Medulla oblongata (tissue), 1 donor: ENCODE results near the gene NCKAP5L.
A peak's percentile ranks its signal among the peaks of the same experiment; 100 is the strongest.
"Not testable (repeated sequence)": the region's sequence is repeated elsewhere in the genome, so short reads cannot be mapped to it uniquely, and the experiment has no call there.

ENCODE experiments used
- DNase-seq: peaks from one replicate; pipeline ENCODE4 v3.0.0-alpha.2; 2015; ENCODE audit errors: extremely low spot score

The NCKAP5L gene

DNA sequence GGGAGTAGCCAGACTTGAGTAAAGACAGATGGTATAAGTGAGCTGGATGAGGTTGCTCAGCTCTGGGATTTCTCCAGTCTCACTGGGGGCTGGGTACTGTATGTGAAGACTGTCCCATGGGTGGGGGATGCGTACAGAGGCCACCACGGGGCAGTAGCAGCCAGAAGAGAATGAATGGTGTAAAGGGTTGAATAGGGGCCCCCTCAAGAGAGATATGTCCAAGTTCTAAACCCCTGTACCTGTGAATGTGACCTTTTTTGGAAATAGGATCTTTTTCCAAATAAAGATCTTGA is 36.5 kb upstream of the NCKAP5L start:
- no peak for DNase-seq

DNA sequence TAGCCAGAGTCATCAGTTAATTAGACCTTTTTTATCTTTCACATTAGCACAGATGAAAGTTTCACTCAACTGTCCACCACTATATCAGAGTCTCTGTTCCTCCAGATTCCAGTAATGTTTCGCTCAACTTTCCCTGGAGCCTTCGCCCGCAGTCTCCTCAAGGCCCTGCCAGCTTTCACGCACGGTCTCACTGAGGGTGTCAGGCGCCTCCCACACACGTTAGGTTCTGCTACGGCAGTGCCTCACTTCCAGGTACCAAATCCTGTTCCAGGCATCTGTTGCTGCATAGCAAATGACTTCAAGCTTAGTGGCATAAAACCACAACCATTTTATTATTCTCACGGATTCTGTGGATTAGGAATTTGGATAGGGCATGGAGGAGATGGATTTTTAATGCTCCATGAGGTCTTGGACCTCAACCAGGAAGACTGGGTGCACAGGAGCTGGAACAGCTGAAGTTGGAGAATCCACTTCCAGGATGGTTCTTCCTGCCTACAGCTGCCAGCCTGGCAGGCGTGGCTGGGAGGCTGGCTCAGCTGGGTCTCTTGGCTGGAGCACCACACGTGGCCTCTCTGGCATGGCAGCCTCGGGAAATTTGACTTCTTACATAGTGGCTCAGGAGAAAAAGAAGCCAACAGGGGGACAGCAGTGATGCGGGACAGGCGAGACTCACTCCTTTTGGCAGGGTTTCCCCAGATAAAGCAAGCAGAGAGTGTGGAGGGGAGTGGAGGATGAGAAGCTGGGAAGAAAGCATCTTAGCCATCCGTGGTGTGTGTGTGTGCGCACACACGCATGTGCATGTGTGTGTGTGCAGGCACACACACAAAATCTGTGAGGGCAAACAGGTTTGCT is 36.0 kb upstream of the NCKAP5L start:
- no peak for DNase-seq

DNA sequence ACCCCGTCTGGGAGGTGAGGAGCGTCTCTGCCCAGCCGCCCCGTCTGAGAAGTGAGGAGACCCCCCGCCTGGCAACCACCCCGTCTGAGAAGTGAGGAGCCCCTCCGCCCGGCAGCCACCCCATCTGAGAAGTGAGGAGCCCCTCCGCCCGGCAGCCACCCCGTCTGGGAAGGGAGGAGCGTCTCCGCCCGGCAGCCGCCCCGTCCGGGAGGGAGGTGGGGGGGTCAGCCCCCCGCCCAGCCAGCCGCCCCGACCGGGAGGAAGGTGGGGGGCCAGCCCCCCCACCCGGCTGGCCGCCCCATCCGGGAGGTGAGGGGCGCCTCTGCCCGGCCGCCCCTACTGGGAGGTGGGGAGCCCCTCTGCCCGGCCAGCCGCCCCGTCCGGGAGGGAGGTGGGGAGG is 32.7 kb upstream of the NCKAP5L start:
- not testable (repeated sequence) for DNase-seq

DNA sequence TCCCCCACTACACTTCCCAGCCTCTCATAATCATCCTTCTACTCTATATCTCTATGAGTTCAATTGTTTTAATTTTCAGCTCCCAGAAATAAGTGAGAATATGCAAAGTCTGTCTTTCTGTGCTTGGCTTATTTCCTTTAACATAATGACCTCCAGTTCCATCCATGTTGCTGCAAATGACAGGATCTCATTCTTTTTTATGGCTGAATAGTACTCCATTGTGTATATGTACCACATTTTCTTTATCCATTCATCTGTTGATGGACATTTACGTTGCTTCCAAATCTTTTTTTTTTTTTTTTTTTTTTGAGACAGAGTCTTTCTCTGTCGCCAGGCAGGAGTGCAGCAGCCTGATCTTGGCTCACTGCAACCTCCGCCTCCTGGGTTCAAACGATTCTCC is 27.7 kb upstream of the NCKAP5L start:
- DNase-seq = not testable (repeated sequence)

DNA sequence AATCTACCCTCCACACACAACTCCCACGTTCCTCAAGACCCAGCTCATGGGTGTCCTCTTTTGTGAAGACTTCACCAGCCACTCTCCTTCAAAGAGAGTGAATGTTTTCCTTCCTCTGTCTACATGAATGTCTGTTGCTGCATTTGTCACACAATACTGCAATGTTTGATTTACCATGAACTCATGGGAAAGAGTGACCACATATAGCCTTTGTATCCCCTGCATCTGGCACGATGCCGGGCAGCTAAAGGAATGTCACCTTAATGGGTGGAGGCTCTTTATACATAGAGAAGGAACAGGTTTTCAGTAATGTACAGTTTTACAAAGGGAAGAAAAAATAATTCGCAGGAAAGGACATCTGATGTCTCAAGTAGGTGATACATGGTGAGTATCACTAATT is 26.8 kb upstream of the NCKAP5L start:
- no peak for DNase-seq

DNA sequence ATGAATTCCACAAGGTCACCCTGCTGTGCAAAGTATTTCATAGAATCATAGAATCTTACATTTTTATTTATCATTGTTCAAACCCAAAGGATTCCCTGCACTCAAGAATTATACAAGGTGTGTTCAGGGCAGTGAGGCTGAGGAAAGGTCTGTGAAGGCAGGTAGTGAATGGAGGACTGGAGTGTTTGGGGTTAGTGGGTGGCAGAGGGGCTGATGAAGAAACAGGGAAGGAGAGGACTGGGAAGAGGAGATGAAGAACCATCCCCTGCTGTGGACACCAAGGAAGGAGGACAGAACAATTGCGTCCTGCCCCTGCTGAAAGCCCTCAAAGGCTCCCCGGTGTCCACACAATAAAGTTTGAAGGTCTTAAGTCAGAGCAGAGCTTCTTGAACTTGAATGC is 25.5 kb upstream of the NCKAP5L start:
- DNase-seq = no peak

DNA sequence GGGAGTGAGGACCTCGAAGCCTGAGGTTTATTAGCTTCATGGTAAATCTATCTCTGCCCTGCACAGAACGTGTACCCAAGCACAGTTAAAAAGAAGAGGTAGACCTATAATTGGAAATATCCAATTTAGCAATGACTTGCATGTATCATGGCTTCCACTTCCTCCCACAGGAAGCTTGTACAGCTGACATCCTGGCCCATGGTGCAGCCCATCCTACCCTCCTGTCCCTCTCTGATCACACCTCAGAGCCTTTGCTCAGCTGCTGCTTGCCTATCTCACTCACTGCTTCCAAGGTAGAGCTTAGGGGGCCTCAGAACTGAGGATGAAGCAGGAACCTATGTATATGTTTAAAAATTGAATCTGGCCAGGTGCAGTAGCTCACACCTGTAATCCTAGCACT is 18.9 kb upstream of the NCKAP5L start:
- no peak for DNase-seq

DNA sequence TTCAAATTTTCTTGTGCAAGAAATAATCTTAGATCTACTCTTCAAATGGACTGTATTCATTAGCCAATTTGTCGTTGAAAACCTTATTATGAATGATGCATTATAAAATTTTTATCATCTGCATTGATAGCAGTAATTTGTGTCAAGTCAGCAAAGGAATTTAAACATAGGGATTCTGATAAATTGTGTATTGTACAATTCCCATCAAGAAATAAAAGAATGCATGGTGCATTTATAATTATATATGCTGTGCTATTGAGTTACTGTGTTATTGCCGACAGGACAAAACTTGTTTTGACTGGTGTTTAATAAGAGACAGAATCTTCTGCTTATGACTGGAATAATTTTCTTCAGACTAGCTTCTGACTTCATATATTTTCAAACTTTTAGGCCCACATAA is 17.8 kb upstream of the NCKAP5L start:
- DNase-seq = no peak

DNA sequence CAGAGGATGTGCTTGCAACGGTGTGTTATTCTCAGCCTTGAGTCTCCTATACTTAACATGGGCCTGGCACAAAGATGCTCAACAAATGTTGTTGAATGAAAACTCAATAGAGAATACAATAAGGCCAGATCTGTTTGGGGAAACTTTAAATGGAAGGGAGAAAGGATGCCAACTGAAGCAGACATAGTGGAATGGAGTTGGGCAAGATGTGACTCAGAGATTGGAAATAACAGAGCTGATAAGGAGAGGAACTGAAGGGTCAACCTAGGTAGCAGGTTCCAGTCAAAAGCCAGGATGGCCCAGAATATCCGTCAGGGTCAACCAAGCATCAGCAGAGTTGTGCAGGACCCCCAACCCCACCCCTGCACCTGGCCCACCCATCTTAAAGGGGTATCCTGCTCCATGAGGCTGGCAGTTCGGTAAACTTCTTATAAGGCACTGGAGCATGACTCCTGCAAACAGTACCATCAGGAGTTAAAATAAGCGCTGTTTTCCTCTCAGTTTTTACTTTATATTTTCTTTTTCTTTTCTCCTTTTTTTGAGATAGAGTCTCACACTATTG is 15.7 kb upstream of the NCKAP5L start:
- no peak for DNase-seq

DNA sequence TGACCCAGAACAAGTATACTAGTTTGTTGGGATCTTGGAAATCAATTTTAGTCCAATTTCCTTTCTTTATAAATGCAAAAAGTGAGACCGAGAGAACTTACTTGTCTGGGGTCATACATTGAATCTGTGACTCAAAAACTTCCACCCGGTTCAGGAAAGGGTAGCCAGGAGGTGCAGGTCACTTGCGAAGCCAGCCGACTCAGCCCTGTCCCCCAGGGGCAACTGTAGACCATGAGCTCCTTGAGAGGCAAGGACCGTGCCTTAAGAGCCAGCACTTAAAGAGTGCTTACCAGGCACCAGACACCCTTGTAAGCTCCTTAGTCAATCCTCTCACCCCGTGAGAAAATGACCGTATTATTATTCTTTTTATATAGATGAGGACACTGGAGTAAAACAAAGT is 15.2 kb upstream of the NCKAP5L start:
- no peak for DNase-seq

DNA sequence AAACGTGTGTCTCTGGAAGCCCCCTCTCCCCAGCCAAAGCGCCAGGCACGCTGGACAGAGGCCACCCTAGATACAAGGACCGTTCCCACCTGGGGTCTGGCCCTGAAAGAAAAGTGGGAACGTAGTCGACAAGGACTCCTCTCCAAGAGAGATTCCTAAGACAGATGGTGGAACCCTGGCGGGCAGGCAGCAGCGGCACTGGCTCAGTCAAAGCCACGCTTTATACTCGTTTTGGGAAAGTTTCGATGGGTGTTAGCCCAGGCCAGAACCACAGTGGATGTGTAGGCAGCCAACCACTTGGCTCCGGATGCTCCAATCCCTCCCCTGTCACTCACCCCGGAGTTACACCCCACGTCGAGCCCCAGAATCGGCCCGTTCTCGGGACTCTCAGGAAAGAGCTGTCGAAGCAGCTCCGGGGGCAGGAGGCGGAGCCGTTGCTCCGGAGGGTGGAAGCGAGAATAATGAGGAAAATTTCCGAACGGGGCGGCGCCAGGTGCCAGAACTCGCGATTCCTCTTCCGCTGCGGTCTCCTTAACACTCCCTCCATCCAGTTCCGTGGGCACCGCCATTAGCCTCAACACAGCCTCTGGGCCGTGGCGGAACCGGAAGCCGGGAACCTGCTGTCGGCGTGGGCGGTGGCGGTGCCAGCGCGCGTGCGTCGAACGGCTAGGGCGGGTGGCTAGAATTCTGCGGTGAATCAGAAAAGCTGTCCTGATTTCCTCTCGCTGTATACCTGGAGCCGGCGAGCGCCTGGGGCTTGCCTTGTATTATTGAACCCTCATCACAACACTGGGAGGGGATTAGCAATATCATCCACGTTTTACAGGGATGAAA is 14.5 kb upstream of the NCKAP5L start, which contains the start of gene BCDIN3D:
TSS of gene BCDIN3D (minus strand) at position 588 of the 834 bp plus-strand sequence. CDS start at position 569, 19 bp downstream.
- peak; percentile 93 for DNase-seq

DNA sequence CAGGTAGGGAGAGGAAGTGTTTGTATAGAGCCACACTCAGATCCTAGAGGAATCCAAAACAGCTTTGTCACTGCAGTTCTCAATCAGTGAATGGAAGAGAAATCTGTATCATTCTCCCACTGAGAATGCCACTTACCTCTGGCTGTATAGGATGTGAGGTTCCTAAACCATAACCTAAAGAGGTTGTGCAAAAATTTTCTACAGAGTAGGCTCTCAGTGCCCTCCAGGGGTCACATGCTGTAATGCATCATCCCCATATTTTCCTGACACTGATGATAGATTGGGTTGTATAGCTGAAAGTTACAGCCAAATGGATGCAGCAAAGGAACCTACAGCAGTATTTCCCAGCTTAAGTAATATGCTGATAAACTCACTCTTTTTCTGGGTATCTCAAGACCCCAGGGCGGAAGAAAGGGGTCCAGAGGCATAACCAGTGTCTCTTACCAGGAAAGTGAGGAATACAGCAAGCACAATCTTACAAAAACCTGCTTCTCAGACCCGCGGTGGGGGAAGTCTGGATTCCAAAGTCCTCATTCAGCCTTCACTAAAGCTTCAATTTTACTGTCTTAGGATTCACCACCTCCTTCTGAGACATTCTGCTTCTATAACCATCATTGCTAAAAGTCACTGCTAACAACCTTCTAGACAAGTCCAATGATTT is 10.9 kb upstream of the NCKAP5L start:
- peak; percentile 55 for DNase-seq

DNA sequence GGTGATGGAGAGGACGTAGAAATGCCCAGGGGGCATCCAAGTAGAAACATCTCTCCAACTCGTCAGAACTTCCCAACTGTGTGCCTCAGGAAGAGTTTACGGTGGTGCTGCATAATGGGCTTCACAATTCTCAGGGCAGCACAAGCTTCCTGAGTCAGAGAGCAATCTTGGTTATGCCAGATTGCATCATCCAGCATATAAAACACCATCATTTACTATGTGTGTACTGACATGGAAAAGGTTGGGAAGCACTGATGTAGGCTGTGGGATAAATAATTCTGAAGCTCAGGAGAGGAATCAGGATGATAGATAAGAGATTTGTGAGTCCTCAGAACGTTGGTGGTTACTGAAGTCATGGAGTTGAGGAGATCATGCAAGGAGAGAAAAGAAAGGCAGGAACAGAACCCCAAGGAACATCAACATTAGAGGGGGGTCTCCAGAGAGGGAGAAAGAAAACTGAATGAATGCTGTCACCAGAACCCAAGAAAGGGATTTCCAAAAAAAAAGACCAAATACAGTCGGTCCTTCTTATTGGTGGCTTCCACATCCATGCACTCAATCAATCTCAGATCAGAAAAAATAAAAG is 4.7 kb upstream of the NCKAP5L start:
- DNase-seq = no peak

DNA sequence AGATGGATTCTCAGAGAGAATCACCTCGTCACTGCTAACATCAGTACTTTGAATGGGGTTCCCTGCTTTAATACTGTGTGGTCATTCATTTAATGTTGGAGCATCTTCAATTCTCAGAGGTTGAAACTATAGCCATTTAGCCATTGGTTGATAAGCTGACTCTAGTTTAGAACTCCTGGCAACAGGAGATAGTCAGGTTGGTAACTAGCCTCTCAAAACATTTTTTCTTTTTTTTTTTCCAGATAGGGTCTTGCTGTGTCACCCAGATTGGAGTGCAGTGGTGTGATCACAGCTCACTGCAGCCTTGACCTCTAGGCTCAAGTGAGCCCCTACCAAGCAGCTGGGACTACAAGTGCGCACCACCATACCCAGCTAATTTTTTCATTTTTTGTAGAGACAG is 3.5 kb upstream of the NCKAP5L start:
- no peak for DNase-seq

DNA sequence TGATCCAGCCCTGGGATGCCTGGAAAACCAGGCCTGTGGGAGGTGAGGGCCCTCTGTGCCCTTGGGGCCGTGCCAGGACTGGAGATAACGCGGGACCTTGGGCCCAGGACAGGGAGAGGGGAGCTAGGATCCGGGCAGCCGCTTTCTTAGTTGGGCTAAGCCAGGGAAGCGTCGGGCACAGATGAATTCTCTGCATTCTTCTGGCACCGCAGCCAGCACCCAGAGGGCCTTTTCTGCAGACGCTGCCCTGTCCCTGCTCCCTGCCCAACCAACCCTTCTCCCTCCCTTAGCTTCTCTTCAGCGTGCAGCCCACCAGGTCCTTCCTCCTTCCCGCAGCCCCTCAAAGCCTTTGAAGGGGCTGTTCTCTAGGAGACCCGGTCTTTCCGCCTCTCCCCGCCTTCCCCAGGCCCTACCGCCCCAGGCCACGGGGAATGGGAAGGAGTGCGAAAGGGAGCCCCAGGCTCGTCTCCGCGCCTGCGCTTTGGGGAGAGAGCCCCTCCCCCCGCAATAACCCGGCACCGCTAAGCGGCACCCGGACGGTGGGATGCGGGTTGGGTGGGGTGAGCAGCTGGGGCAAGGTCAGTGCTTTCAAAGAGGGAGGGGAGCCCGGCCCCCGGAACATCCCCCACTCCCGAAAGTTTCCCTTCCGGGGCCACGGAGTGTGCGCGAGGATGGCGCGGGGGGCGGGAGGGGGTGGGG is 663 bp downstream of the NCKAP5L start:
- DNase-seq = peak; percentile 75

DNA sequence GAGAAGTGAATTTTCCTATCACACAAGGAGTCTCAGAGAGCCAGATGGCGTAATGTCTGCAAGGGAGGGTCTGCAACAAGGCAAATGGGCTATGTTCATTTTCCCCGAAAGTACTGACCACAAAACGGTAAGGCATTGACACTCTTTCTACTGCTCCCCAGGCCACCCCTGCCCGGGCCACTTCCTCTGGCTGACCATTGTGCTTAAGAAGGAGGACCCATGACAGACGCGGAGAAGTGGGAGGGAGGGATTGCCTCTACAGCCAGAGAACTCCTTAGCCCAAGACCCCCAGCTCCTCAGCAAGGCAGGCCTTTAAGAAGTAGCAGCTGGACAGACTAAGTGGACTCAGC is 1.2 kb downstream of the NCKAP5L start:
- no peak for DNase-seq

DNA sequence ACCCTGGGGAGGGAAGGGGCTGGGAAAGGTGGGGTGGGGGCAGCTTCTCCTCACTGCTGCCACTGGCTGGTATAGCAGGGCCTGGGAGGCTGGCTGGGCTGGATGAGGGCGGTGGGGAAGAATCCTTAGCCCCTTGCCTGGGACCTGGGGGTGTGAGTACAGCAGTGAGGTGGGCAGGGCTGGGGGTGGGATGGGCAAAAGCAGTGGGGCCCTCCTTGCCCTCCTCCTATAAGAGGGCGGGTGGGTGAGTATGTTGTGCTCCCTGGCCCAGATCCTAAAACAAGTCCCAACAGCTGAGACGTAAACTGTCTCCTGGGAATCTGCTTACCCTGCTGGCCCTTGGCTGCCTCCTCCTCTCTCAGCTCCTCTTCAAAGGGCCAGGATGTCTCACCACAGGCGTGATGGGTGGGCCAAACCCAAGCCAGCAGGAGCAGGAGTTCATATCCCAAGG is 2.2 kb downstream of the NCKAP5L start:
- no peak for DNase-seq

DNA sequence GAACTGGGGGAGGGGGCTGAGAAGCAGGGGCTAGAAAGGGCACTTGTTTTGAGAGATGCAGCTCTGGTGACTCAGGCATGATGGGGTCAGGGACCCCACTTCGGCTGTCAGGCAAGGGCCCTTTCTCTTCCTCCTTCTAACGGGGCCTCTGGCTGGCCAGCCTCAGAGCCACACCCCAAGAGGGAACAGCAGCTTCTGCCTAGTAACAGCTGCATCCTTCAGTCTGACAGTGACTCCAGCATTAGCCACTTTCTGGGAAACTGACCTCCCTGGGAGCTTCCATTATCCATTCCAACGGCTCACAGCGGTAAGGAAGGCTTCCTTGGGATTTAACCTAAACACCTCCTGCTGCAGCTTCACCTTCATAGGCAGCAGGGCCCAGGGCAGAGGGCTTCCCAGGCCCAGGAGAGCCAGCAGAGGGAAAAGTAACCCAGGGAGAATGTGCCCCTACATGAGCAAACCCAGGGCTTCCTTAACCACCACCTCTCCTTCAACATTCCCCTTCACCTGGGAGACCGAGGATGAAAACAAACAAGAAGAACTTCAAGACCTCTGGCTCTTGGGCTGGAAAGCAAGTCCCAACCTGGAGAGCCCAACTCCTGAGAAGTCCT is 2.7 kb downstream of the NCKAP5L start:
- DNase-seq = peak; percentile 46

DNA sequence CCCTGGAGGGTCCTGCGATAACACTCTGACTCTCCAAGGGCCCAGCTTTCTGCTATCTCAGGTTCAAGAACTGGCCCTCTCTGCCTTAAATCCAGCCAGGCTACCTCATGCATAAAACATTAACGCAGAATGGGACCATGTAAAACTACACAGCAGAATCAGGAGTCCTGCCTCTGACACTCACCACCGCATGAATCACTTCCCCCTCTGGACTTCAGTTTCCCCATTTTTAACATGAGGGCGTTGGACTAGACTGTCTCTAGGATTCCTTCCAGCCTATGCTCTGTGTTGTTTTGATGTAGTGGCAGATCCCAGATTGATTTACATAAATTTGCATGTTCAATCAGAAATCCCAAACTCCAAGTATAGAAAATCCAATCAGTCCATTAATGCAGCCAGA is 3.3 kb downstream of the NCKAP5L start:
- peak; percentile 75 for DNase-seq

DNA sequence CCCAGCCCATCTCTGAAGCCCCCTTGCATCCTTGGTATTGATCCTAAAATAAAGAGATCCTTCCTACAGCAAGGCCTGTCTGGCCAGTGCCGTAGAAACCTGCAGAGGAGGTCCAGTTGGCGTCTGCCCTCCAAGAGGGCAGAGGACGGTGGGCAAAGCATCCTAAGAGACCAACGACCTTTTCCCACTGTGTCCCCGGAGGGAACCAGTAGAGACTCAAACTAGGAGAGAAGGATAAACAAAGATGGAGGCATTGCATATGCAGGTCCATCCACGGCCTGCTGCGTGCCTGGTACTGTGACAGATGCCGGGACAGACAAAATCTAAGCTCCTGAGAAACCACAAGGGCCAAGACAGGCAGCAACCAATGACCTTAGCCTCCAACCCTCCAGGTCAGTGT is 3.8 kb downstream of the NCKAP5L start:
- no peak for DNase-seq

DNA sequence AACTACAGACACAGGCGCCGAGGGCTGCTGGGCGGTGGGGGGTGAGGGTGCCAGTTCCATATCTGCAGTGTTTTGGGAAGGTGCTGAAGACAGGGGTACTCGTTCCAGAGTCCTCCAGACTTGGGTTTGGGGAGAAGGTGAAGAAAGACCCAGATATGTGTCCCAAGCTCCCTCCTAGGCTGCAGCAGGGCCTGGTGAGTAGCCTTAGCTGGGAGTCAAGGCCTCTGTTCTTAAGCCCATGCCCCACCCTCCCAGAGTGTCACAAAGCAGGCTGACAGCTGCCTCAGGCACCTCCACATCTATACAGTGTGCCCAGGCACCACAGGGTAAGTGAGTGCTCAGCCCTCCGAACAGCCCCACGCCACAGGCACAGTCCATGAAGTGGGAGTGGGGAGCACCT is 4.3 kb downstream of the NCKAP5L start:
- no peak for DNase-seq
